DMS53 treated with DMSO at 0.1 percent for 48 hours (cell line): ENCODE results near the gene SPECC1L.

ENCODE experiments used
- DNase-seq: peaks from one replicate; lab custom pipeline; 2025; ENCODE audit not compliant: unreplicated experiment; lab: John Stamatoyannopoulos, UW

The SPECC1L gene

DNA sequence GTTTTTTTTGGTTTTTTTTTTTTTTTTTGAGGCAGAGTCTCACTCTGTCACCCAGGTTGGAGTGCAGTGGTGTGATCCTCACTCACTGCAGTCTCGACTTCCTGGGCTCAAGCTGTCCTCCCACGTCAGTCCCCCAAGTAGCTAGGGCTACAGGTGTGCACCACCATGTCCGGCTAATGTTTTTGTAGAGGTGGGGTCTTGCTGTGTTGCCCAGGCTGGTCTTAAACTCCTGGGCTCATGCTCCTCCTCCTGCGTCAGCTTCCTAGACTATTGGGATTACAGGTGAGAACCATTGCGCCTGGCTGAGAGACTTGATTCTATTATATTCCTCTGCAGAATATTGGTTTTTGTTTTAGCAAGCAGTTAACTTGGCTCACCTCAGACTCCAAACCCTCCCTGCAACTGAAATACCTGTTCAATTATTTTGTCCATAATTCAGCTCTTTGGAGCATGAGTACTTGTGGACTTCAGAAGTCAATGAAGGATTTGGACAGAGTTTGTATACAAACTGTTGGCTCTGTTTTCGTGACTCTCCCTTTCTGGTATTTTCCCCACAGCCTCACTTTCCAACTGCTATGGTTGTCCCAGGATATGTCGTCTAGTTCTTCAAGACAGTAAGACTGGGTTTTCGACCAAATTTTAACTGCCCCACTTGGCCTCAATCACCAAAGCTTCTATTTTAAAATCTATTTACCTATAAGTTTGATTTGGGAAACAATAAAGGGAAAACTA is 87.6 kb downstream of the SPECC1L start:
- DNase-seq: no peak

DNA sequence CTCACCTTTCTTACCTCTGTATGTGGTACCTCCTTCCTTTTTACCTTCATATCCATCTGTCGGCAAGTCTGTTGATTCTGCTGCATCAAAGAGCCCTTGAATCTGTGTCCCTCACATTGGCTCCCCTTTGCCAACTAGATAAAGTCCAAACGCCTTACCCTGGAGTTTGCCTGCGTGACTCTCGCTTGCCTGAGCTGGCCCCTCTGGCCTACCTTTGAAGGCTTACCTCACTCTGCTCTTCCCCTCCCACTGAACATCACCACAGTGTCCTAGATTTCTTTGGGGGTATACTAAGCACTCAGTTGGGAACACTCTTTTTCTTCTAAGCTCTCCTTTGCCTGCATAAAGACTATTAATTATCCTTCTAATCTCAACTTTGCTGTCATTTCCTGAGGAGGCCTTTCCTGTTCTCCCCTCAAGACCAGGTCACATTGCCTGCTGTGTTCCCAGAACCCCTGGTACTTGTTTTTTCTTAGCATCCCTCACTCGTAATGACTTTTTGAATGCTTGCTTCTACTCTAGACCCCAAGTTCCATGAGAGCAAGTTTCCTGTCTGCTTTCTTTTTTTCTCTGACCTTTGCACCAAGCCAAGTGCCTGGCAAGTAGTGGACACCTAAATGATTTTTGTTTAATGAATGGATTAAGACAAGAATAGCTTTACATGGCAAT is 89.0 kb downstream of the SPECC1L start:
- DNase-seq: no peak

DNA sequence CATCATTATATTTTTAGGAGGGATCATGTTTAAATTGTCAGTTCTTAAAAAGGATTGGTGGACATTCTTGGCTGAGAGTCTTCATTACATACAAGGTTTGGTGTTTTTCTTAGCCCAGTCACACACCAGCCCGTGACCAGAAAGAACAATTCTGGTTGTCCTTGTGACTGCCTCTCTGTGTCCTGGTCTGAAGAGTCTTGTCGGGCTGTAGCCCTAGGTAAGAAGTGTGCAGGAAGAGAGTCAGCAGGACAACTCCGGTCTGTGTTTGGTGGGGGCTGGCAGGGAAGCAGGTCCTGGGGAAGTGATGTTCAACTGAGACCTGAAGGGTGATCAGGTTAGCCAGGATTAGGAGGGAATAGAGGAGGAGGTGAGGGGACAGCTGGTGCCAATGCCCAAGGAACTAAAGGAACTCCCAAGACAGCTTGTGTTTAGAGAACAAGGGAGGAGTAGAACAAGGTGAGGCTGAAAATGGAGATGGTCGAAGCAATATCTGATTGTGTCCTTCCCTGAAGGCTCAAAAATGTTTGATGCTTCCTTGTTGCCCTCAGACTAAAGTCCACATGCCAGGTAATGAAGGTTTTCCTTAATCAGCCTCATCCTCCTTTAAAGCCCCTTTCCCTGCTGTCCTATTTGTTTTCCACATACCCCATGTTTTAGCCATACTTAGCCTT is 91.5 kb downstream of the SPECC1L start:
- no peak for DNase-seq

GRCh38 chr22:24363243-24363642 is 92.6 kb downstream of the SPECC1L start:
- DNase-seq: no peak

- no peak for DNase-seq
Observed at GRCh38 chr22:24366701-24367100, 96.1 kb downstream of the SPECC1L start.

DNA sequence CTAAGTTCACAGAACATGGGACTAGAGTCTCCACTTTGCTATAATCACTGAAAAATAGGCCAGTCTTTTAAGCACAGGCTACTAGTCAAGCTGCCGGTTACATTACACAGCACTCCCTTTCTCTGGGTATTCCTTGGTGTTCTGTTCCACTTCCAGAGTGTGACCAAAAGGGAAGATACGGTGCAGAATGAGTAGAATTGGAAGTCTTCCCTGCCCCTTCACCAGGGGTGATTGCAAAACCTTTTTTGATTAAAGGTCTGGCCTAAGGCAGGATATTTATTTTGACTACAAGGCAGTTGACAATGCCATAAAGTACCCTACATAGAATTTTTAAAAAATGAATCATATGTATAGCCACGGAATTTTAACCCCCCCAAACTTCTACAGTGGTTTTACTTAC is 97.2 kb downstream of the SPECC1L start:
- no peak for DNase-seq

DNA sequence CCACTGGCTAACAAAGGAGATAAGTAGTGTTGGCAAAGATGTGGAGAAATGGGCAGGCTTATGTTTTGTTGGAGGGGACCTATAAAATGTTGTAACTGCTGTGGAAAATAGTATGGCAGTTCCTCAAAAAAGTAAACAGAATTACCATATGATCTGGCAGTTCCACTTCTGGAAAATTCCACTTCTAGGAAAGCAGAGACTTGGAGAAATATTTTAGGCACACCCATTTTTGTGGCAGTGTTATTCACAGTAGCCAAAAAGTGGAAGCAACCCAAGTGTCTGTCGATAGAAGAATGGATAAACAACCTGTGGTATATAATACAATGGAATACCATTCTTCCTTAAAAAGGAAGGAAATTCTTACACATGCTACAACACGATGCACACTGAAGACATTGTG is 99.8 kb downstream of the SPECC1L start:
- DNase-seq: no peak

DNA sequence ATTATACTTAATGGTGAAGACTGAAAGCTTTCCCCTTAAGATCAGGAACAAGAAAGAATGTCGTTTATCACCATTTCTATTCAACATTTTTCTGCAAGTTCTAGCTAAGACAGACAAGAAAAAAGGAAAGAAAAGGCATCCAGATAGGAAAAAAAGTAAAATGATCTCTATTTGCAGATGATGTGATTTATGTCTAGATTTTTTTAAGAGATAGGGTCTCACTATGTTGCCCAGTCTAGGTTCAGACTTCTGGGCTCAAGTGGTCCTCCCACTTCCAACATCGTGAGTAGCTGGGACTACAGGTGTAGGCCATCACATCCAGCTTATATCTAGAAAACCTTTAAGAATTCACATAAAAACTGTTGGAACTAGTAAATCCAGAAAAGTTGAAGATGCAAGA is 105.4 kb downstream of the SPECC1L start:
- DNase-seq: no peak

- DNase-seq: no peak
Observed at GRCh38 chr22:24376586-24376985, 106.0 kb downstream of the SPECC1L start.

GRCh38 chr22:24379536-24379935 is 108.9 kb downstream of the SPECC1L start:
- no peak for DNase-seq

DNA sequence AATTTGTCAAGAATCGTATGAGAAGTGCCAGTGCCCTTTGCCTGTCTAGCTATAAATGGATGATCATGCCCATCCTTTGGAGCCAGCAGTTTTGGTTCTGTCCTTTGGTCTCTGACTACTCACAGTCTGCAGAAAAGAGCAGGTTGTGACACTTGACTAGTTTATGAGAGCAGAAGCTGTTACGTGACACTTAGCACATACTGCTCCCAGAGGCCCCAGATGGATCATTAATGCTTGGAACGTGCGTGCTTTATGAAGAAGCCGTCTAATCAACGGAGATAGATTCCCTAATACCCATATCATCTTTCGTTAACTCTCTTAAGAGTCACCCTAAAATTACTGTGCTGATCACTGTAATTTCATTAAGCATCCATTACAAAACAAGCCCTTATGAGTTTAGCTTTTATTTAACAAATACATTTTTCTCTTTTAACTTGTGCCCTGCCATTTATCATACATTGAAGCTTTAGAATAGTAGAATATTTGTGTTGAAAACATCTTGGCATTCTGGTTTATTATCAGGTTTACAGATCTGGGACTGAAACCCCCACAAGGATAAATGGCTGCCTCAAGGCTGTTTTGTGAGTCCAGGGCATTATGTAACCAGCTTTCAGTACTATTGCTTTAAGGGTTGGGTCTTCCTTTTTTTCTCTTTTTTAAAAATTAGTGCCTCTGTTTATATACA is 109.7 kb downstream of the SPECC1L start:
- no peak for DNase-seq

- no peak for DNase-seq
Observed at GRCh38 chr22:24380905-24381230, 110.2 kb downstream of the SPECC1L start.

DNA sequence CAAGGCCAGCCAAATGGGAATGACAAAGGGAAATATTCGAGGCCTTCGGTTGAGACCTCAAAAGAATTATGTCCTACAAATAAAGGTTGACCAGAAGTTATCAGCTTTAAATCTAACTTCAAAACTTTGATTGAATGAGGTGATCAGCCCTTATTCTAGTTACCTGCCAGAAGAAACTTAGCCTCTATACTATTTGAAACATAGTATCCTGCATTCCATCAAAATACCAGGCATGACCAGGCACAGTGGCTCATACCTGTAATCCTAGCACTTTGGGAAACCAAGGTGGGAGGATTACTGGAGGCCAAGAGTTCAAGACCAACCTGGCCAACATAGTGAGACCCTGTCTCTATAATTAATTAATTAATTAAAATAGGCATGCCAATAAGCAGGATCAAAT is 112.4 kb downstream of the SPECC1L start:
- no peak for DNase-seq

GRCh38 chr22:24384131-24384530 is 113.5 kb downstream of the SPECC1L start:
- no peak for DNase-seq

- no peak for DNase-seq
Observed at GRCh38 chr22:24386937-24387471, 116.4 kb downstream of the SPECC1L start.

GRCh38 chr22:24389680-24390079 is 119.0 kb downstream of the SPECC1L start:
- DNase-seq: no peak

DNA sequence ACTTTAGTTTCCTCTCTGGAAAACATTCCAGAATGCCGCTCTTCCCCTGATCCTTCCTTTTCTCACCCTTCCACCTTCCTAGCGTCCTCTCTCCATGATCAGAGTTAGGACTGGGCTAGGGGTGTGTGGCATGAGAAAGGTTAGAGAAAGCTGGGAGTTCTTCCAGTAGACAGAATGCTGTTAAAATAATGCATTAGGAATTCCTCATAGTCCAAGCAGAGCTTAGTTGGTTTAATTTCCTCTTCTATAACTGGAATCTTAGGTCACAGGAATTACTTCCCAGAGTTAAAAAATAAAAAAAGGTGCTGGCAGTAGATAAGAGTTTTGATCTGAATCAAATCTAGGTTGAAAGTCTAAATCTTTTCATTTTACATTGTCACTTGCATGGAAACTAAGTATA is 119.5 kb downstream of the SPECC1L start:
- no peak for DNase-seq

- DNase-seq: no peak
Observed at GRCh38 chr22:24390576-24390975, 119.9 kb downstream of the SPECC1L start.

- no peak for DNase-seq
Observed at GRCh38 chr22:24391836-24392217, 121.2 kb downstream of the SPECC1L start.

- DNase-seq: no peak
Observed at GRCh38 chr22:24392218-24392931, 121.7 kb downstream of the SPECC1L start.

GRCh38 chr22:24393012-24393559 is 122.5 kb downstream of the SPECC1L start:
- DNase-seq: no peak
